ENCODE data around the gene CST6. TPM values are rescaled to one million over a fixed set of nuclear protein-coding genes. Genes with fewer than 3 reads are reported as not detected.

Gene CST6
- total RNA-seq, 1 donor from 2014 or later, result not detected

DNA sequence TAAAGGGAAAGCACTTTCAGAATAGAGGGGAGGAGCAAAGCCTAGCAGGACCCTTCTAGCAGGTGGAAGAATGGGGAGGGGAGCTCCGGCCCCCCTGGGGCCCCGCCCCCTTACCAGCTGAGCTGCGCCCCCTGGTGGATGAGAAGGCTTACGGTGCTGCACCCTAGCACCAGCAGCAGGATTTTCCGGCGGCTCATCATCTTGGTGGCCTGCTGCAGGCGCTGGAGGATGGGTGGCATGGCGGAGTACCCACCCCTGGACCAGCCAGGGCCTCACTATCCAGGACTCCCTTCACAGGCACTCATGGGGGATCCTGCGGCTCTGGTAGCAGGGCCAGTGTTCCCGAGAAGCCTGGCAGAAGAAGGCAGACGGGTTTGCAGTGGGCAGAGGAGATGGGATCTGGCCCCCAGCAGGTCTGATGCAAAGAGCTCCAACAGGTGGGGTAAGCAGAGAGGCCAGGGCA is 33.4 kb downstream of the CST6 start:
- intact Hi-C loops (cut with micrococcal nuclease), result no loop called here

DNA sequence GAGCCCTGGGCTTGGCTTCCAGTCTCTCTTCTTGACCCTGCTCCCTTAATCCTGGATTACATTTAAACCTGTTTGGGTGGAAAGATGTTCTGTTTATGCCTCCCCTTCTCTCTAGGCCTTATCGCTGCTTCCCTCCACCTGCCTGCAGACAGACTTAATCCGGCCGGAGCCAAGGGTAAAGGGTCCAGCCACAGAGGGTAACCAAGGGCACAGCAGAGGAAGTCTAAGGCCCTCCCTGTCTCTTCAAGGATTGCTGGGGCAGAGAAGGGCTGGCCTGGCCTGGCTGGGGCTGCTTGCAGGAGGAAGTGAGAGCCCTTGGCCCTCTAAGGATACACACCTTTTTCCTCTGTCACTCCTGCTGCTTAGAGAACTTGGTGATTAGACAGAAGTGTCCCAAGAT is 35.1 kb downstream of the CST6 start:
- intact Hi-C loops (cut with micrococcal nuclease), result no loop called here

DNA sequence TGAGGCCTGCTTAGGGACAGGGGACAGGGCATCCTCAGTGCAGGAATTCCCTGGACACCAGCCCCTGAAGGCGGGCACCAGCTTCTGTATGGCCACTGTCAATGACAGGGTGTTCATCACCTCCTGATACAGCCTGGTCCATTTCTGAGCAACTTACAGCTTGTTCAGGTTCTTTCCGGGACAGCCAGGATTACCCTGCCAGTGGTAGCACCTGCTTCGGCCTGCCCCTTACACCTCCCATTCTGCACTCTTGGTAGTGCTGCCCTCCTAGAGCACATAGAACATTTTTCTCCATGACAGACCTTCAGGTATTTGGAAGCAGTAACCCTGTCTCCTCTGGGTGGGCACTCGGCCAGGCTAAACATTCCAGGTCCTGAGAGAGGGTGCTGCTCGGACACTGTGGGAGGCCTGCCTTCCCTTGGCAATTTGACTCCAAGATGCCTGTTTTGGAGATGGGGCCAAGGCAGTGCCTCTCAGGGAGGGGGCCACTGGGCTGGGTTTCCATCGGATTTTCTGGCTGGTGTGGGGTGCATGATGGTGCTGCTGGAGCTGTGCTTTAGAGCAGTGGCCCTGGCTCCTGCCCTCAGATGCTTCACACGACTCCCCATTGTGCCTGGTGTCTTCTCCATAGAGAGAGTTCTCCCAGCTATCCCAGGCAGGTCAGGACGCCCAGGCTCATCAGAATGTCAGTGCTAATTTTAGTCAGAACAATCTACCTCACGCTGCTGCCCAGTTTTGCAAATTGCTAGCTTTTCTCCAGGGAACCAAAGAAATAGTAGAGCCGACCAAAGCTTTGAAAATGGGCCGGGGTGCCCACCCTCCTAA is 35.9 kb downstream of the CST6 start:
- intact Hi-C loops (cut with micrococcal nuclease), result no loop called here

DNA sequence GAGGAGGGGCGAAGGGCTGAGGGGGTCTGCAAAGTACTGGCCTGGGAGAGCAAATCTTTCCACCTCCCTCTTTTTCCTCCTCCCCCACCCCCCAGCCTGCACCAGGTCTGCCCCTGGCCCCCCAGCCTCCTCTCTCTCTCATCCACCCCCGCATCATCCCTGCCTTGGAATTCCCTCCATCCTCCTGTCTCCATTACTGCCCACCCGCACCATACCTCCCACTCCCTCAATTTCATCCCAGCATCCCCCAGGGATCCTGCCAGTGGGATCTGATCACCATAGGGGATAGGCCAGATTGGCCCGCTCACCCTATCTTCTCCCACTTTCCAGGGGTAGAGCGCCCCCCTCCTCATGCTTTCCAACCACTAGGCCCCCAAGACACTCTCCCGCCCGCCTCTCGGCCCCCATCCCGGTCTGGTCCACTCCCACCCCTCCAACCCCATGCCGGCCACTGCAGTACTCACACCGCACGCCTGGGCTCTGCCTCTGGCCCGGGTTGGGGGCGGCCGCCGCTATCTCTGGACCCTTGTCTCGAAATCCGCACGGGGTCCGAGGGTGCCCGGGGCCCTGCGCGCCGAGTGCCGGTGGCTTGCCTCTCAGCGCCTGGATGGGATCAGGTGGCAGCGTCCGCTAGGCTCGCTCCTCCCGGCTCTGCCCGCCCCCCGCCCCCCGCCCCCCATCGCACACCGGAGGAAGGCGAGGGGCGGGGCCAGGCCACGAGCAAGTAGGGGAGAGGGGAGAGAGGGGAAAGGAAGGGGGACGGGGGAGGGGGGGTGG is 36.9 kb downstream of the CST6 start, which contains the start of gene GAL3ST3:
Gene GAL3ST3, minus strand, starts transcription at position 615 of the 777 bp plus-strand sequence. CDS start 3,746 bp downstream, outside the sequence.
- intact Hi-C loops (cut with micrococcal nuclease), result no loop called here

DNA sequence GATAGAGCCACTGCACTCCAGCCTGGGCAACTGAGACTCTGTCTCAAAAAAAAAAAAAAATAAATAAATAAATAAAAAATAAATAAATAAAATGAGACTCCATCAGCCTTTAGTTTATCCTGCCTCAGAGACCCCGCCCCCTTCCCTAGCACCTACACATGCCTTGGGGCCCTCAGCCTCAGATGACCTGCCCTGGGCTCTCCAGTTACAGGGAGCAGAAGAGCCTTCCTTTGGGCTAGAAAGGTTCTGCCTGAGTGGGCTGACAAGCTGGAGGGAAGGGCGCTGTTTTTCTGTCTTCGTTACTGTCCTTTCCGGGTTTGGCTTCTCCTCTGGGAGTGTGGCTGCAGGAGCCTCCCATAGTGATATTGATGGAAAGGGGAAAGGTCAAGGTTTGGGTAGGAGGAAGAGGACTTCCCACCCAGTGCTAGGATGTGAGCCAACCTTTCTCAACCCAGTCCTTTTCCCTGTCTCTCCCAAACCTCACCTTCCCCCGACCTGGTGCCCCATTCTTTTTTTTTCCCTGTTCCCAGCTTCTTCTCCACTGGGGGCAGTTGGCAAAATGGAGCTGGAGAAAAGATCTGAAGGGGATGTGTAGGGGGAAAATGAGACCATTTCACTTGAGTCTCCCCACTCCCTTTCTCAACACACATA is 38.9 kb downstream of the CST6 start:
- intact Hi-C loops (cut with micrococcal nuclease), result no loop called here

DNA sequence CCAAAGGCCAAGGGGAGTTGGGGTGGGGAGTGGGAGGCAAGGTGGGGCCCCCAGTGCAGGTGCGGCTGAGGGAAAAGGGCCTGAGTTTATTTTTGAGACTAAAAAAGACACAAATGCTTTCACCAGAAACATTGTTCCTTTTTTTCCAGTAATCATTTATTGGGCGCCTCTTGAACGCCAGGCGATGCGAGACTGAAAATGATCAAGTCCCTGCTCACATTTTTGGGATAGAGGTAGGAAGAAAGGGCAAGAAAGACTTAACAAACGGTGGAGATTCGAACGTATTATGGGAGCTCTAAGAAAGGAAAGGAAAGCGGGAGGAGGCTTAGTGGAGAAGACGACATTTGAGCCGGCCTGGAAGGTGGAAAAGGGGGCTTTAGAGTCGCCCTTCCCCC is 39.6 kb downstream of the CST6 start:
- intact Hi-C loops (cut with micrococcal nuclease), result no loop called here

DNA sequence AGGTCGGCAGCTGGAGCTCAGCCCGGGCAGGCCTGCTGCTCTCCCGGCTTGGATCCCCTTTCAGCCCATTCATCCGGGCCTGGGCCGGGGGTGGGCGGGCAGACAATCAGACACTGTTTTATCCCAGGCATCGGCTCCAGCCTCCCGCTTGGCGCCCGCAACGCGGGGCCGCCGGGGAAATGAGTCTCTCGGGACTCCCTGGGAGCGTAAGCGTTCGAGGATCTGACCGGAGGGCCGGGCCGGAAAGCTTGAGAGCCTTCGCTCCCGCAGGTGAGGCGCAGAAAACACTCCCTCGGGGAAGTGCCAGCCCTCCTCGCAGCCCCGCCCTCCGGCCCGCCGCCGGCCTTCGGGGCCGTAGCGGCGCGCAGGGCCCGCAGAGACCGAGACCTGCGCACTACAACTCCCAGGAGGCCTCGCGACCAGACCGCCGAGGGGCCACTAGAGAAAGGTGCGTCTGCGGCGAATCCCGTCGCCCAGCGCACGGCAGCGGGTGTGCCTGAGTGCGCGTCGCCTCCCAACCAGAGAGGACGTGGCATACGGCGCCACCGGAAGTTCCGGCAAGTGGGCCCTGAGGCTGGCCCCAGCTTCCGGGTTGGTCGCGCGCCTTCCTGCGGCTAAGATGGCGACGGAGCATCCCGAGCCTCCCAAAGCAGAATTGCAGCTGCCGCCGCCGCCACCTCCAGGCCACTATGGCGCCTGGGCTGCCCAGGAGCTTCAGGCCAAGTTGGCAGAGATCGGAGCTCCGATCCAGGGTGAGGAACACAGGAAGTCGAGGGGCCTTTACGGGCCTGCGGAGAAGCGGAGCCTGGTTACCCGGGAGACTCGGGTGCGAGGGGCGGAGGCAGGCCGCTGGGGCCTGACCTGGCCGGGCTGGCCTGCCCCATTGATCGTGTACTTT is 40.2 kb downstream of the CST6 start, which contains the start of gene SF3B2:
Gene SF3B2, plus strand, starts transcription at position 599 of the 898 bp plus-strand sequence. Its CDS starts 21 bp downstream, at position 620.
- intact Hi-C loops (cut with micrococcal nuclease), result loop anchor here (1.0 to 2.0 kb wide), 5 partner anchors 17 to 293 kb away; partner anchors contain the start of genes BANF1, BRMS1, CFL1 and EIF1AD

DNA sequence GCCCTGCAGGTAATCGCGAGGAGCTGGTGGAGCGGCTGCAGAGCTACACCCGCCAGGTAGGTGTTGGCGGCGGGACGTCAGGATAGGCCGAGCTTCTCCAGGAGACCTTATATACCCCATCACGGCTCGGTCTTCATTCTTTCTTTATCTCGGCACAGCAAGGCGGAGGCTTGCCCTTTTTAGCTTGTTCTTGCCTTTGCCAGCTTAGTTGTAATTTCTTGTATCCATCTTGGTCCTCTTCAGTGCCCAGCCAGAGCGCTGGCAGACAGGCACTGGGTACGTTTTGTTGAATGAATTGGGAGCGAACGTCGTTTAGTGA is 40.8 kb downstream of the CST6 start:
- intact Hi-C loops (cut with micrococcal nuclease), result loop anchor here (1.0 to 2.0 kb wide), 5 partner anchors 17 to 293 kb away; partner anchors contain the start of genes BANF1, BRMS1, CFL1 and EIF1AD

DNA sequence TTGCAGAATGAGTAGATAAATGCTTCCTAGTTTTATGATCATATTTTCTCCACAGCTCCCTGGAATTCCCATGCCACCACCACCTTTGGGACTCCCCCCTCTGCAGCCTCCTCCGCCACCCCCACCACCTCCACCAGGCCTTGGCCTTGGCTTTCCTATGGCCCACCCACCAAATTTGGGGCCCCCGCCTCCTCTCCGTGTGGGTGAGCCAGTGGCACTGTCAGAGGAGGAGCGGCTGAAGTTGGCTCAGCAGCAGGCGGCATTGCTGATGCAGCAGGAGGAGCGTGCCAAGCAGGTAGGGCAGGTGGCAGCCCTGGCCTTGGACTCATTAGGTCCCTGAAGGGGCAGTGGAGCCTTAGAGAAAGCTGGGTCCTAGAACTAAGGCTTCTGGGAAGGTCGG is 43.2 kb downstream of the CST6 start:
- intact Hi-C loops (cut with micrococcal nuclease), result no loop called here

DNA sequence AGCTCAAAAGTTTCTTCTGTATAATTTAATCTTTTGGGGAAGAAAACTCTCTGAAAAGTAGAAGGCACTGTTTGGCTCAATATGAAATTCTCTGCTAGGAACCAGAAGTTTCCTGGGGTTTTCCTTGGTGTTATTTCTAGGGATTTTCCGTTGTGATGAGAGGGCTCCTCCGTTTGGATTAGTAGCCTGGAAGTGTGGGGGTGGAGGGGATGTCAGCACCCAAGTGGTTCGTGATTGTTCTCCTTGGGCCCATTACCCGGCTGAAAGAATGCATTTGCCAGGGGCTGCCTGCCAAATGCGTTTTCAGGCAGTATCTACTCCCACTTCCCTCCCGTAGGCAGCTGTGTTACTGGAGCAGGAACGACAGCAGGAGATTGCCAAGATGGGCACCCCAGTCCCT is 44.7 kb downstream of the CST6 start:
- intact Hi-C loops (cut with micrococcal nuclease), result no loop called here

DNA sequence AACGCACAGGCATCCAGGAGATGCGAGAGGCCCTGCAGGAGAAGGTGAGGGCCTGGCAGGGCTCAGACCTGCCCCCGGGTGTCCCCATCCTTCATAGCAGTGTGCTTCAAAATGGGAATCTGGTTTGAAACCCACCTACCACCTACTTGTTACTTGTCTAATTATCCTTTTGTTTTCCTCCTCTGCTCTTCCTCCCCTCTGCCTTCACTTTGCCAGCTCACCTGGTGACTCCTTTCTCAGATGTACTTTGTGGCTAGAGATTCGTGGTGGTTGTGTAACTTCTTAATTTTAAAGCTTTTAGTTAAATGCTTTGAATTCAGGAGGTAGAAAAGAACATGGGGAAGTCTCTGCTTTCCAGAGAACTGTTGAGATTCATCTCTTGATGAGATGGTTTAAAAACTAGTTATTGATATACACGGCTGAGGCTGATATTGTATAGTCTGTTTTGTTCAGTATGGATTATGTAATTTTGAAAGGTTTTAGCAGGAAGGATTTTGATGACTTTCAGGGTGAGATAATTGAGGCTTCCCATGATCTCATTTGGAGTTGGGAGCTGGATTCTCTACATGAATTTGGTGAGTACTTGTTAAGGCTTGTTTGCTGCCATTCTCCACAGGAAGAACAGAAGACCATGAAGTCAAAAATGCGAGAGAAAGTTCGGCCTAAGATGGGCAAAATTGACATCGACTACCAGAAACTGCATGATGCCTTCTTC is 48.3 kb downstream of the CST6 start:
- intact Hi-C loops (cut with micrococcal nuclease), result no loop called here

DNA sequence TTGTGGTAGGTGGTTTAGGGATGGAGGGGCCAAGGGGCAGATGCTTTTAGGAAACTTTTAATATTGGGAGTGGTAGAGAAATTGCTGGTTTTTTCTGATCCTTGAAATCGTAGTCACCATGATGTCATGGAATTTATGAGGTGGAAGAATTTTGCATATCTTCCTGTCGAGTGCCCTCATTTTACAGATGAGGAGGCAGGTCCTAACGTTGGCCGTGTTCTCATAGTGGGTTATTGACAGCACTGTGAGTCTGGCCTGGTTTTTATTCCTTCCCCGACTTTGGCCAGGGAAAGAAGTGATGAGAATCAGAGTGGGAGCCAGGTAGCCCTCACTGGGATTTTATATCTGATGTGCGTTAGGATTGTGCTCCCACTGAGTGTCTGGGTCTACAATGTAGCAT is 49.5 kb downstream of the CST6 start:
- intact Hi-C loops (cut with micrococcal nuclease), result no loop called here

DNA sequence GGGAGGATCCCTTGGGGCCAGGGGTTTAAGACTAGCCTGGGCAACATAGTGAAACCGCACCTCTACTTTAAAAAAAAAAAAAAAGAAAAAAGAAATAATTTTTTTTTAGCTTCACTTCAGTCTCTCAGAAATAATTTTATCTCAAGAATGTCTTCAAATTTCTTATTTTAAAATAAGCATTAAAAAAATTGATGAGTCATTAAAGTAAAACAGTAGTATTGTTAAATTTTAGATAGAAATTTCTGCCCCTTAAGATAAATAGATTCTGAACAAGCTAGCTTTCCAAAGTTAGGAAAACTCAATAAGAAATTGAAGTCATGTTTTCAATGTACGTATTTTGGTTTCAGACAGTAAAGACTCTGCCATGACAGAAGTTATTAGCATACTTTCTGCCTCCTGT is 50.6 kb downstream of the CST6 start:
- intact Hi-C loops (cut with micrococcal nuclease), result no loop called here

Other genes starting within 250 kb of the CST6 start
- gene AP5B1, start 231.0 kb upstream of the CST6 start, total RNA-seq, result 20.1 and 21.2 TPM in 2 replicates
- 0.09 TPM in 1 of 2 replicates, not detected in the other for gene OVOL1, start 224.9 kb upstream of the CST6 start, total RNA-seq
- gene SNX32, start 178.0 kb upstream of the CST6 start, total RNA-seq, result 1.0 and 1.6 TPM in 2 replicates
- gene CFL1, start 153.8 kb upstream of the CST6 start, total RNA-seq, result 1,805 and 1,835 TPM in 2 replicates
- gene MUS81, start 151.6 kb upstream of the CST6 start, total RNA-seq, result 94.0 and 101 TPM in 2 replicates
- gene EFEMP2, start 139.2 kb upstream of the CST6 start, total RNA-seq, result 5.4 and 7.2 TPM in 2 replicates
- gene CTSW, start 132.2 kb upstream of the CST6 start, total RNA-seq, result 26.4 and 29.3 TPM in 2 replicates
- gene FIBP, start 123.5 kb upstream of the CST6 start, total RNA-seq, result 82.9 and 84.7 TPM in 2 replicates
- 45.2 and 47.0 TPM in 2 replicates for gene CCDC85B, start 121.3 kb upstream of the CST6 start, total RNA-seq
- gene FOSL1, start 111.6 kb upstream of the CST6 start, total RNA-seq, result 3.7 and 4.5 TPM in 2 replicates
- 21.9 and 24.2 TPM in 2 replicates for gene C11orf68, start 92.9 kb upstream of the CST6 start, total RNA-seq
- 131 and 132 TPM in 2 replicates for gene DRAP1, start 92.6 kb upstream of the CST6 start, total RNA-seq
- gene TSGA10IP, start 66.5 kb upstream of the CST6 start, total RNA-seq, result not detected in 2 replicates
- gene SART1, start 50.3 kb upstream of the CST6 start, total RNA-seq, result 88.8 and 96.5 TPM in 2 replicates
- gene EIF1AD, start 9.9 kb upstream of the CST6 start, total RNA-seq, result 50.7 and 57.1 TPM in 2 replicates
- gene BANF1, start 9.5 kb upstream of the CST6 start, total RNA-seq, result 258 and 269 TPM in 2 replicates
- 0.32 TPM in 1 of 2 replicates, not detected in the other for gene CATSPER1, start 14.5 kb downstream of the CST6 start, total RNA-seq
- gene GAL3ST3, start 37.2 kb downstream of the CST6 start, total RNA-seq, result not detected in 2 replicates
- 226 and 228 TPM in 2 replicates for gene SF3B2, start 40.4 kb downstream of the CST6 start, total RNA-seq
- gene PACS1, start 58.3 kb downstream of the CST6 start, total RNA-seq, result 94.5 and 102 TPM in 2 replicates
- gene KLC2, start 245.7 kb downstream of the CST6 start, total RNA-seq, result 42.3 and 42.5 TPM in 2 replicates